HG03045 (cell line): ENCODE measurements around the gene RECQL5.

ENCODE experiments used
- ATAC-seq: cut with Tn5 transposase; IDR thresholded peaks from one replicate; pipeline ENCODE4 v1.9.1; 2021; ENCODE audit warnings: mild to moderate bottlenecking, moderate library complexity; ENCODE audit not compliant: unreplicated experiment

Gene RECQL5

DNA sequence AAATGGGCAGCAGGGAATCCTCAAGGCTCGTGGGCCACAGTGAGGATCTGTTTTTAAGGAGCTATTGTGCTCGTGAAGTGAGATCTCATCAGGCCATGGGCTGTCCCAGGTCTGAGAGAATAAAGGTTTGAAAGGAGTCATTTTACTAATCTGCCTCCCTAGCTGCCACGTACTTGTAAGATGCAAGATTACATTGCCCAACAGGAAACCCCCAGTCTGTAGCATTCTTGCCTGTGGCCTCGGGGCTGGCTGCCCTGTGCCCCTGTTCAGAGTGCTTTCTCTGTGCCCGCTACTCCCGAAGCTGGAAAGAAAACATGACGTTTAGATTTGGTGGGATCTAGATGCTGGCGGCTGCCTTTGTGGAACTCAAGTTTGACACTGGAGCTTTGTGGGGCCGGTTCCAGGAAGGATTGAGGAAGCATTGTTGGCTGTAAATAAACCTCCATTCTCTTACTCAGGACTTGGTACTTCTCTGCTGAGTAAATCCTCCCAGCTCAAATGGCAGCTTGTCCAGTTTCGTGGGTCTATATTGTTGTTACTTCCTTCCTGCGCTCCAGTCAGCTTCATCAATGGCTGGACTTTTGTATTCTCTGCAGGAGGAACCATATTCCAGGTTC is 21.4 kb upstream of the RECQL5 start:
- no peak for ATAC-seq

DNA sequence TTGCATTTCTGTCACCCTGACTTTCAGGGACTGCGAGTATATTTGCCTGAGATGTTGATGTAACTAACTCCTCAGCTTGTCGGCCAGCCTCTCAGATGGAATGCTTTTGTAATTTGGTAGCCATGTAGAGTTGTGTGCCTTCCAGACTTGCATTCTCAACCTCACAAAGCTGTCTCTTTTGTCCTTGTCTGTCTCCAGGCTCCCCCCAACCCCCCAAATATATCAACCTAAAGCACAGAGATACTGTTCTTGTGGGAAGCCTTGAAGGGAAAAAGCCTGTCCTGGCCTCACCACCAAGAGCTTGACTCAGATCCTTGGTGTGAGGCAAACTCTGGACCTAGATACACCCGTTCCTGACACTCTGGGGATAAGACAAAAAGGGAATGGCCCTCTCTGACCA is 18.5 kb upstream of the RECQL5 start:
- ATAC-seq: no peak

DNA sequence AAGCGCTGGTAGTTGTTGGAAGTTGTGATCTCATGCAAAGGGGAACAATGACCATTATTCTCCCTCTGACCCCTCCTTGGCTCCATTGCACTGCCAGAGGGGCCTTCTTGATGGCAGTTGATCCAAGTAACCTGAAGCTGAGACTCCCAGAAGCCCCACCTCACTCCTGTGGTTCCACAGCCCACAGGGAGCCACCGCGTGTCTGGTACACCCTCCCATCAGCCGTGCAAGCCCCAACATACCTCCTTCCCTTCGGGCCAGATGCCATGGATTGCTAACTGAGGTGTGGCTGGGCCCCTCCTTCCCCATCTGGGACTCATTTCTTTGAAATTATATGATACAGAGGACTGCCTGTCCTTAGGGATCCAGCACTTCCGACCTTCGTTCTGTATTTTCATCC is 18.0 kb upstream of the RECQL5 start:
- no peak for ATAC-seq

DNA sequence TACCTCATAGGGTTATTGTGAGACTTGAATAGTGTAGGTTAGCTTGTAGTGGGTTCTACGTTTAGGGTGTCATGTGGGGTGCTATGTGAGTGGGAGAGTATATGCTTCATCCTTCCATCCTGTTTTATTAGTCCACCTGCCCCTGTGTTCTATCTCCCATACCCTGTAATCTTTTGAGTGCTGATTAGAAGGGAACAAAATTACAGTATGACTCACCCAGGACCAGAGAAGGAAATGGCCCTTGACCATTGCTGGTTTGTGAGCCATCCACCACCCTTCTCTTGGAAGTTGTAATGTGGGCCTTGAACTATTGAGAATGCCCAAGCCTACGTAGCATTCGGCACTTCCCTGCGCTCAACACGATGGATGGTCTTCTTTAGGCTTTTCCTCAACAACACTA is 17.3 kb upstream of the RECQL5 start:
- no peak for ATAC-seq

DNA sequence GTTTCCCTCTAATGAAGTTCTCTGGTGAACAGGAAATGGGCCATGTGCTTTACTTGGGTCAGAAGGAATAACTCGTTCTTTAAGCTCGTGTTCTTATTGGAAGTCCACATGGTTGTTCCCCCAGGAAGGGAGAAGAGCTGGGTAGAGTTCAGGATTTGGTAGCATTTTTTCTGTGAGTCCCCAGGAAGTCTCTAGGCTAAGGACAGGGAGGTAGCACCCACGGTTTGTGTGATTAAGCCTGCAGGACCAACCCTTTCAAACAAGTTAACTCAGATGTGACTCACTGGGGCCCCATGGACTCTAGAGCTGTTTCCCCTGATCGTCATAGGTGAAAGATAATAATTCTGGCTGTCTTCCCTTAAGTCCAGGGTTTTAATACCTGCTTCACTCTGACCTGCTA is 16.6 kb upstream of the RECQL5 start:
- ATAC-seq: no peak

DNA sequence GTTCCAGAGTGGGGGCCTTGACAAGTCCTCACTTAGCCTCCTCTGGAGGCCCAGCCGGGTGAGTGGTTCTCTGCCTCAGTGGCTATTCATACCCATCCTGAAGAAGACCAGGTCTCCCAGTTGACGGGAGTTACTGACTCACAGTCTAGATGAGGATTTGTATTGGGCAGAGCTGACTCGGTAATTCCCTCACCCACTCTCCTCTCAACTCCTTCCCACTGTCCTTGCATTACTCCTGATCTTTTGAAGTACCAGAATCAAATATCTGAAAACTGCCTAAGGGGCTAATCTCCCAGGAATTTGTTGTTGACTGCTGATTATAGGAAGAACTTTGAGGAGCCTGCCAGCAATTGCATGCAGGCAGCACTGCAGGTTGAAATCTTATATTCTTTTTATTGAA is 14.3 kb upstream of the RECQL5 start:
- no peak for ATAC-seq

DNA sequence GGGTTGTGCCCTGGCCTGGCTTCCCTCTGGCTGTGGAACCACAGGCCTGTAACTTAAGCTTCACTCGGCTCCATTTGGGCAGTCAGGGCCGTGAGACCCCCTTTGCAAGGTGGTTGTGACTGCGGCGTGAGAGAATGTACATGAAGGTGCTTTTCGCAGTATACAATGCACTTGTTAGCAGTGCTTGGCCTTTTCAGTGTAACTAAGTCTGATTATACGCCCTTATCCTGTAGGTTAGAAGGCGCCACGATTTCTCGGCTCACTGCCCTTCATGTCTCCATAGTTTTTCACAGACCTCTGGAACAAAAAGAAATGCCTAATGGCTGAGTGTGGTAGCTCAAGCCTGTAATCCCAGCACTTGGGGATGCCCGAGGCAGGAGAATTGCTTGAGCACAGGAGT is 13.5 kb upstream of the RECQL5 start:
- ATAC-seq: no peak

DNA sequence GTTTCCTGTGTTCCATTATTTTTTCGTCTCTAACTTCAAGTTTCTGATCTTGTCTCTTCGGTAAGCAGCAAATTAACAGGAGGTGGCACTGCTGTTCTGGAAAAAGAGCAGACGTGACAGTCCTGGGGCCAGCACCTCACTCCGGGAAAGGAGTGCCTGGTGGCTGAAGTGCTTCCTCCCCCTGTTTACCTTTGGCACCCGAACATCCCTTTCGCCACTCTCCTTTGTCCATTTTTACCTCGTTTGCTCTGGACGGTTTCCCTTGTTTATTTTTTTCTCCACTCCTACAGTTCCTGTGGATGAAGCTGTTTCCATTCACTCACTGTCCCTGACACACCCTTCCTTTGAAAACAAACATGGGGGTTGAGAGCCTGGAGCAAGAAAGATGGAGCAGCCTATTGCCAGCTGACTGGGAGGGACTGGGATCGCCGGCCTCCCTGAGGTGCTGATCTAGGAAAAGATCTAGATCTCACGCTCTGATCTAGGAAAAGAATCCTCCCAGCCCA is 12.8 kb upstream of the RECQL5 start:
- ATAC-seq: no peak

DNA sequence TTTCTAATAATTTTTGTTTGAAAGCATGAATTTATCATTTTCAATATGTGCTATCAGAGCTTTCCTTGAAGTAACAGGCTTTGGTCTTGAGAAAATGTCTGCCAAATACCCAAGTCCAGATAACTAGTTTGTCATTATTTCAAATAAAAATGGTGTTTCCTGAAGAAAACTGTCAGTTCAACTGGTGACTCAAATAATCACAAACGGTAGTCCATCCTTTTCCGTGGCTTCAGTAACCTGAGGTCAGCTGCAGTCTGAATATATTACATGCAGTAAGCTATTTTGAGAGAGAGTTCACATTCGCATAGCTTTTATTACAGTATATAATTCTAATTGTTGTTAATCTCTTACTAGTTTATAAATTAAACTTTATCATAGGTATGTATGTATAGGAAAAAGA is 9.5 kb upstream of the RECQL5 start:
- no peak for ATAC-seq

DNA sequence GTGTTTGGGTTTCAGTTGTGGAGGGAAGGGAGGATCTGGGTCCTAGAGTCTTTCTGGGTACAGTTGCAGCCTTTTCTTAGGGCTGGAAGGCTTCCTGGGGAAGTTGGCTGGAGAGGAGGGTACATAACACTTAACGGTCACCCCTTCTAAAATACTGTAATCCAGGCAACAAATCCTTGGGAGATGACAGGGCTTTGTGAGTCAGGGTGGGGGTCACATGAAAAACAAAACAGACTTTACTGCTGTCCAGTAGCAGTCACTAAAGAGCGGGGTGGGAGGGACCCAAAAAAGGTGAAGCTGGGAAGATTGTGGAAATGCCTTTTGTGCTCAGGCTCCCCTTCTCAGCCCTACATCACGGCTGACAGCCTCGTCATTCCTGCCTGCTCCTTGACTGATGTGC is 6.5 kb upstream of the RECQL5 start:
- ATAC-seq: no peak

DNA sequence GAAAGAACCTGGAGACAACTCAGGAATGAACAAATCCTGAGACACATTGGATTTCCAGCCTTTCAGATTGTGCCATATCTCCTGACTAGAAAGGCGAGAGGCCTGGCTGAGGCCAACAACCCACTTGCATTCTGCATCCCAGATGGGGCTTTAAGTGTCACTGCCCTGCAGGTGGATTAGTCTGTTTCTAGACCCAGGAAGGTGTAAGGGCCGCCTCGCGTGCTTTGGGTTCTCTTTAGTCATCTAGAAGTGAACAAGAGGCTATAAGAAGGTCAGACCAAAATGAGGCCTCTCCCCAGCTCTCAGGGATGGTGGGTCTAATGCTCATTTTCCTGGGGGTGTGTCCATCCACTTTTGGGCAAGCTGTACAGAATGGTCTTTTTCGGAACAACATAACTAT is 5.1 kb upstream of the RECQL5 start:
- no peak for ATAC-seq

DNA sequence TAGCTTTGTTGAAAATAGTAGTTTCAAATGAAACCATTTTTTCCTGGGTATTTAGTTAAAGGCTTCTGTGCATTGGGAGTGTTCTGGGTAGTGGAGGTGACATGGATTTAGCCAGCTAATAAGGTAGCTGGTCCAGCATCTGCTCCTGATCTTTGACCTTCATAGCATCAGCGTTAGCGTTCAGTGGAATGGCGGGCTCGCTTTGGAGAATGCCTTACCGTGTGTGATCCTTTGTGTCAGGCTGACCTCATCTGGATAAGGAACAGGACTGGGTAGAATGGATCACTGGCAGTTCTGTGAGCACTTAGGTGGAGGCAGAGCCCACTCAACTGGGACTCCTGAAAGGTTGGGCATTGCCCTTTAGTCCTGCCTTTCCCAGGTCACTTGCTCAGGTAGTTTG is 3.9 kb upstream of the RECQL5 start:
- no peak for ATAC-seq

DNA sequence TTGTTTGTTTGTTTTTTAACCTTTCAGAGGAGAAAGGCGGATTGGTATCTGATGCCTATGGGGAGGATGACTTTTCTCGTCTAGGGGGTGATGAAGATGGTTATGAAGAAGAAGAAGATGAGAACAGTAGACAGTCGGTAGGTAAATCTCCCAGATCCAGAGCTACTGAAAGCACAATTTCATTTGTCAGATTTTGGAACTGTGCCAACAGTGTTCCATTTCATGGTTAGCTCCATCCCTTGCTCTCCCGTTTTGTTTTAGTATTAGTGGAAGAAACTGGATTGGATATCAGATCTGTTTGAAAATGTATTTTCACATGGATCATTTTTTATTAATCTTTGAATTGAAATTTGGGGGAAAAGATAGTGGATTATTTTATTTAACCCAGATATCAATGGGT is 1.5 kb upstream of the RECQL5 start:
- ATAC-seq: no peak

DNA sequence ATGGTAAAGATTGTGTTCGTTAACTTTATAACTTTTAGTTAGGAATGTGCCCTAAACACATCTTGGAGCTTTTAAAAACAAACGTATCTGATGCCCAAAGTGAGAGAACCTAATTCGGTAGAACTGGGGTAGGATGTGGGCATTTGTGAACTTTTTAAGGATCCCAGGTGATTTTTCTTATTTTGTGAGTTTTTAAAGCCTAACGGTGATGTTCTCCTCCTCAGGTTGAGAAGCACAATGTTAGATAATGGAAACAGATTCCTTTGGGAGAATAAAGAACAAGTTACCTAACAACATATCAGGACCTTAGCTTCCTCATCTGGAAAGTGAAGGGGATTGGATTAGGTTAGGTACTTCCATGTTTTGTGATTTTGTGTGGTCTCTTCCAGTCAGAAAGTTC is 871 bp upstream of the RECQL5 start:
- no peak for ATAC-seq

DNA sequence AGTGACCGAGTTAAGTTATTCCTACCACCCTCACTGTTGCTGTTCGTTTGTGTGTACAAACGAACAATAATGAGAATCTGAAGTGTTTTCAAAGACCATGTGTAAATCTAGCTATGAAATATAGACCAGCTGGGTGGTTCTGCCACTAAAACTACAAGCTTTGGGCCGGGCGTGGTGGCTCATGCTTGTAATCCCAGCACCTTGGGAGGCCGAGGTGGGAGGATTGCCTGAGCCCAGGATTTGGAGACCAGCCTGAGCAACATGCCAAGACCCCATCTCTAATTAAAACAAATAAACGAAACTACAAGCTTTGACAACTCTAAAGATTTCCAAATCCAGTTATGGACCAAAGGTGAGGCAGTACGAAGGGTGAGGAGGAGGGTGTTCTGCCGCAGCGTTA is 973 bp downstream of the RECQL5 start:
- ATAC-seq: no peak

DNA sequence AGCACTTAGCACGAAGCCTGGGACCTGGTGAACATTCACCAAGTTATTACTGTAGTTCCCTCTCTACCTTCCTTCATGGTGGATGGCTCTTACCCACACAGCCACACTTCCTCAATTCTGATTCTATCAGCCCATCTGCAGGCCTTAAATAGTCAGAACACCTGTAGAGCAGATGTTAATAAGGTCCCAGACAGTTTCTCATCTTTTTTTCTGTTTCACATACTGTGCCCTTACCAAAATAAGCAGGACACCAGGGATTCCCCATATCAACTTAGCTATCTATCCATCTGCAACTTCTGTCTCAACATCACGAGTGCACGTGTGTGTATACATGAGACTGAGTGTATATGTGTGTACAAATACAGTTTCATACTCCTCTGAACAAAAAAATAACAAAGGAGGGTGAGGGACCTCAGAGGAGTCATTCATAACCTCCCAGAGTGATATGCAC is 2.8 kb downstream of the RECQL5 start:
- ATAC-seq: peak; percentile 52

DNA sequence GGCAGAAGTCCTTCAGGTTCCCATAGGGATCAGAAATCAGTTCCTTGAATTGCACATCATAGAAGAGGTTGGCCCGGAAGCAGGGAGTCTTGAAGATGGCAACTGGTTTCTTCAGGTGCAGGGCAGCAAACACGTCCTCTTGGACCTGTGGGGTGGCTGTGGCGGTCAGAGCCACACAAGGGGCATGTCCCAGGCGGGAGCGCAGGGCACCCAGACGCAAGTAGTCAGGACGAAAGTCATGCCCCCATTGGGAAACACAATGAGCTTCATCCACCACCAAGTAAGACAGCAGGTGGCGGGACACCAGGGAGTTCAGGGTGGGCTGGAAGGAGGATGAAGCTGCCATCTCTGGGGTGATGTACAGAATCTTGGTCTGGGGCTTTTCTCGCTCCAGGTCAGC is 4.4 kb downstream of the RECQL5 start:
- ATAC-seq: no peak

DNA sequence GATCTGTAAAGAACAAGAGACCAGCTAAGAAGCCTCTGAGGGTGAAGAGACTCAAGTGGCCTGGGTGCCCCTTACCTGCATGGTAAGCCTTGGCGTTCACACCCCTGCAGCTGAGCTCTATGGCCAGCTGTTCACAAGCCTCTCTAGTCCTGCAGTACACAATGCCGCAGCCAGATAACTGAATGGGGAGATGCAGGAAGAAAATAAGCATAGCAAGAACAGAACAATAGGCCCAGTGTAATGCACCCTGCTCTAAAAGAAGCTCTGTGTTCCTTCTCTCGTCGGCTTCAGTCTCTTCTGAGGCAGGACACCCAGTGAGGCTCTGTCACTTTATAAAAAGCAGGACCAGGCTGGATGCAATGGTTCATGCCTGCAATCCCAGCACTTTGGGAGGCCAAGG is 5.4 kb downstream of the RECQL5 start:
- ATAC-seq: no peak

DNA sequence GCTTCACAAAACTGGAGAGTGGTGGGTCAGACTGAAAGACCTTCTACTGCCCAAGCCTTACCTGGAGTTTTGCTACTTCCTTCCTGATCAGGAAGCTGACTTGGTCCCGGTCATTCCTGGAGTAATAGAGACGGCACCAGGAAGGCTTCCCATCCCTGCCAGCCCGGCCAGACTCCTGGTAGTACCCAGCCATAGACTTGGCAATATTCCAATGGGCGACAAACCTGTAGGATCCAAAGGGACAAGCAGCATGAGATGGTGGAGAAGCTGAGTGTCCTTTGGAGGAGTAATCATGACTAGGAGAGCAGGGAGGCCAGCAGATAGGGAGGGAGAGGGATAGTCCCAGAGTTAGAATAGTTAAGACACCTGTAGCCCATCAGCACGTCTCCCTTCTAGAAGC is 8.7 kb downstream of the RECQL5 start:
- no peak for ATAC-seq

DNA sequence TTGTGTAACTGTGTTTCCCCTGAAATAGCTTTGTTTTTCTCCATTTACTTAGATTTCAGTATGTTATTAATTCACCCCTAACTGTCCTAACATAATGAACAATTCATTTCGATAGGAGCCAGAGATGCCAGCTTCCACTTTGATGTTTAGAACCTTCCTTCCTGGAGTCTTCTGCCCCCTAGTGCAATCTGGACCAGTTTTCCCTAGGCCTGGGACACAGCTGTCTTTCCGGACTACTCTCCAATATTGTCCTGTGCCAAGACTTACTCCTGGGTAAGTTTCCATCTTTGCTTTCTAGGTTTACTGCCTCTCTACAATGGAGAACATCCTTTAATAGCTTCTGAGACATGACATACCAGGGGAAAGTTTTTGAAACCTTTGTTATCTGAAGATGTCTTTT is 12.8 kb downstream of the RECQL5 start:
- no peak for ATAC-seq

DNA sequence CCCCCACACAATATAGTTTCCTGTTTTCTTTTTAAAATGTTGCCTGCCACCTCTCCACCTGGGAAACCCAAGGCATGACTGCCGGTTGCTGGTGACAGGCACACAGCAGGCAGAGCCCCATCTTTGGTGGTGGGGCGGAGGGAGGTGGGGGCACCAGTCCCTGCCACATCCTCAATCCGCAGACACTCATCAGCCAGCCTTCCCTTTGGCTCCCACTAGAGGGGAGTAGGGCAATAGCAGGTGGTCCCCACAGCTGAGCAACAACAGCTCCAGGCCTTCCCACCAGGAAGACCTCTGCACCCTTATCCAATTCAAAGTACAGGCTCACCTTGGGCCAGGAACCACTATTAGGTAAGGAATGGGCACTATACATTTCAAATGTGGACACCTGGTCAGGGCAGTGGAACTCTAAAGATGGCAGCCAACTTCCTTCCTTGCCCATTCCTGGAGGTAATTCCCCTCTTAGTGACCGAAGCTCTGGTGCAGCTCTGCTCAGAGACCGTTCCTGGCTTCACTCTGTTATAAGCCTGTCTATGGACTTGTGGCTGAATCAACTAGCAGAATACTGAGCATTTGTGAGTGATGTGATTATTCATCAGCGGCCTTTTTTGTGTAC is 13.9 kb downstream of the RECQL5 start:
- no peak for ATAC-seq

DNA sequence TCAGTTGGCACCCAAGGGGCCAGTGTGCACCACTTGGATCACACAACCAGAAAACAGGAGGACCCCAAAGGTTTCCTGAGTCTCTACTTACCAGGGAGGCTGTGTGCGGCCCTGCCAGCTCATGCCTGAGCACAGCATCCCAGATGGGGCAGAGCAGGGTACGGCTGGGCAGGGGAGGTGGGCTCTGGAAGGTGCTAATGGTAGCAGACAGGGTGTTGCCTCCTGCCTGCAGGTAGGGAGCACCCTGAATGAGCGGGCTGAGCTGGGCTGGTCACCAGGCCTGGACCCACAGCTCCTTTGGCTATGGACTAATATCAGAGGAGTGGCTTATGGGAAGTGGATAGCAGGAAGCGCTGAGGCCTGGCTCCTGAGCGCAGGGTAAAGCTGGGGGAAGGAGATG is 14.6 kb downstream of the RECQL5 start:
- ATAC-seq: no peak

DNA sequence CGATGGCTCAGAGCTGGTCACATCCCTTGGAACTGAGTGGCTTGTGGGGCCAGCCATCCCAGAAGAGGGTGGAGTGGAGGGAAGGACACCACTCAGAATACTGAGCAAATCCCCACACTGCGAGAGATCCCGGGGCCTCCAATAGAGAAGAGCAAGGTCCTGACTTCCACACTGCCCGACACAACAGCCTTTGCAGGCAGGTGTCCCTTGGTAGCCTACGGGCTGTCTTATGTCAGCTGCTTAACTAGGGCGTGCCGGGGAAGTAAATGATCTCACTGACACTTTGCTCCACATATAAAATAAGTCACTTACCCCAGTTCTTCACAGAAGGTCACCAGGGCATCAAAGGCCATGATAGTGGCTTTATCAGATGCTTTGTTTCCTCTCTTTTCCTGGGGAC is 16.1 kb downstream of the RECQL5 start:
- ATAC-seq: no peak
